Activated T-cell treated with anti-CD3 and anti-CD28 coated beads, Interleukin-2, amount 50 U/mL, for 1 hour (primary cell): ENCODE data around the gene RTKN2.
"Not testable (repeated sequence)": the region's sequence is repeated elsewhere in the genome, so short reads cannot be mapped to it uniquely, and the experiment has no call there.

Experiments used
- DNase-seq: peaks from one replicate; pipeline ENCODE4 v3.0.0-alpha.2; 2020

RTKN2 gene

GRCh38 chr10:62258926-62259325 lies 9.7 kb downstream of the RTKN2 start:
- DNase-seq: no peak

- no peak for DNase-seq
These were observed 14.9 kb downstream of the RTKN2 start for GRCh38 chr10:62253704-62254103.

GRCh38 chr10:62252051-62252450 lies 16.6 kb downstream of the RTKN2 start:
- DNase-seq: no peak

DNA sequence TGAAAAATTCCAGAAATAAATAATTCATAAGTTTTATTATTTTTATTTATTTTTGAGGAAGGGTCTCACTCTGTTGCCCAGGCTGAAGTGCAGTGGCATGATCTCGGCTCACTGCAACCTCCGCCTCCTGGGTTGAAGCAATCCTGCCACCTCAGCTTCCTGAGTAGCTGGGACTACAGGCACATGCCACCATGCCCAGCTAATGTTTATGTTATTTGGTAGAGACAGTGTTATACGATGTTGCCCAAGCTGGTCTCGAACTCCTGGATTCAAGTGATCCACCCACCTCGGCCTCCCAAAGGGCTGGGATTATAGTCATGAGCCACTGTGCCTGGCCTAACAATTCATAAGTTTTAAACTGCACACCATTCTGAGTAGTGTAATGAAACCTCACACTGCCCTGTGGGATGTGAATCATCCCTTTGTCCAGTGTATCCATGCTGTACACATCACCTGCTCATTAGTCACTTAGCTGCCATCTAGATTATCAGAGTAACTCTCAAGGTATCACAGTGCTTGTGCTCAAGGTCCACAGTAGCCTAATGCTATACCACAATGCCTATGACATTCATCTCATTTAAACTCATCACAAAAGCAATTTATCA lies 17.9 kb downstream of the RTKN2 start:
- DNase-seq: no peak

- no peak for DNase-seq
These were observed 18.7 kb downstream of the RTKN2 start for GRCh38 chr10:62249957-62250356.

GRCh38 chr10:62248465-62248864 lies 20.2 kb downstream of the RTKN2 start:
- no peak for DNase-seq

DNA sequence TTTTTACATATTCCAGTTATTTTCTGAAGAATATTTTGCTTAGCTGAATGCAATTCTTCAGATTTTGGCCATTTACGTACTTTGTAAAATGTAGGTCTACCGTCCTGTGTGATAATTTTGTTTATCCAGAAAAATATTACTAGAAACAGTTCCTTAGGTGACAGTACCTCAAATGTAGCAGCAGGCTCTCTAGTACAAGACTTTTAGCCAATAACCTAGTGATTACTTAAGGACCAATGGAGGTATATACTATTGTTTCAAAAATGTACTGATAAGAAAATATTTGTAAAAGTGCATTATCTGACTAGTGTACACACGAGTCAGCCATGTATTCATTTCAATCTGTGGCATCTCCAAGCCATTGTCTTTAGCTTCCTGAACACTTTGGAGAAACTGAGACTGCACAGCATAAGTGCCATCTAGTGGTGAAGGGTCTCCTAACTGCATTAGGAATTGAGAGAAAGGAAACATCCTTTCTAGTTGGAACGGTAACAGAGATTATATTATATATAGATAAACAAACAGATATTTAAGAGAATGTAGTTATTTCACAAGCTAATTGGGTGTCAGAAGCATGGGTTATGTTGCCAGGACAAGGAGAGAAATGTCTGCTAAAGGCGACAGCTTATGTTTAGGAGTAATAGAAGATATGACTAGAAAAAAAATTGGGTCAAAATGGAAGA lies 23.7 kb downstream of the RTKN2 start:
- DNase-seq: no peak

- no peak for DNase-seq
These were observed 24.6 kb downstream of the RTKN2 start for GRCh38 chr10:62244088-62244487.

DNA sequence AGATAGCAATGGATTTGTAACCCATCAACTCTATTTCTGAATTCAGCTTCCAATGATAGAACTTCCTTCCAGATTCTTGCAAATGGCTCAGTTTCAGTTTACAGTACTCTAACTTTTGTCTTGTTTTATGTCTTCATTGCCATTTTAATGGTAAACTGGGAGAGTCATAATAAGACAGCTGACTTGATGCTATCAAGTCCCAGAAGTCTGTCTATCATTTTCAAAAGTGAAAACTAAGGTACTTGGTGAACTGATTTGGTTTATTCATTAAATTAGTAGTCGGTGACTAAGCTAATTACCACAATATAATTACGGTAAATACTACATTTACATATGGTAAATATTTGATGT lies 25.0 kb downstream of the RTKN2 start:
- no peak for DNase-seq

DNA sequence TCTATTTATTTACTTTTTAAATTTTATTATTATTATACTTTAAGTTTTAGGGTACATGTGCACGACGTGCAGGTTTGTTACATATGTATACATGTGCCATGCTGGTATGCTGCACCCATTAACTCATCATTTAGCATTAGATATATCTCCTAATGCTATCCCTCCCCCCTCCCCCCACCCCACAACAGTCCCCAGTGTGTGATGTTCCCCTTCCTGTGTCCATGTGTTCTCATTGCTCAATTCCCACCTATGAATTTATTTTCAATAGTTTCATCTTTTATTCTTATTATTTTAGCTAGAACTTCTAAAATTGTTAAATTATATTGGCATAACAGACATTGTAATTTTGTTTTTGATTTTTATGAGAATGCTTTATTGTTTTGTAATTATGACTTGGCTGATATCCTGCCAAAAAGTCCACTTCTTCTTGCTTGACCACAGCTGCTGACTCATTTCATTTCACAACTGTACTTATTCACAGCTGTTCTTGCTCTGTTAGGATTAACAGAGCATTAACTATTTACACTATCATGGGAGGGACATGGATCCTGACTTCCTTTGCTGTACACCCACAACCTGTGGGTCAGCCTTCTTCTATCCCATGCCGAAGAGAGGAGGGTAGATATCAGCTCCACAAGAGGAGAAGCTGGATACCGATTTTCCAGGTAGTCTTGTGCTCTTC lies 25.5 kb downstream of the RTKN2 start:
- DNase-seq: not testable (repeated sequence)

GRCh38 chr10:62241521-62241920 lies 27.1 kb downstream of the RTKN2 start:
- not testable (repeated sequence) for DNase-seq

- DNase-seq: no peak
These were observed 28.6 kb downstream of the RTKN2 start for GRCh38 chr10:62239994-62240393.

GRCh38 chr10:62238880-62239279 lies 29.8 kb downstream of the RTKN2 start:
- DNase-seq: no peak

DNA sequence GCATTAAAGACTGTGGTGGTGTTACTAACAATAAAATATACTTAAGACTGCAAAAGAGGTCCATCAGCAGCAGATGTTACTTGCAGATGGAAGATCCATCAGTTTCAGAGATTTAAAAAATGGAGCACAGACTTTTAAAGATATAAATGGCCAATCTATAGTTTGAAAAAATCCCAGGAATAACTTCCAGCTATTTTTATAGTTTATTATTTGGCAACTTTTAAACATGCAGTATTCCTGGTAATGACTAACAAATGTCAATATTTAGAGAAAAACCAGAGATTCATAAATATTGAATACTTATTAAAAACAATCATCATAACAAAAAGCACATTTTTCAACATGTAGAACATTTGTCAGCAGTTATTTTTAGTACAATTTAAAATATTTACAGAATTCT lies 30.7 kb downstream of the RTKN2 start:
- no peak for DNase-seq

DNA sequence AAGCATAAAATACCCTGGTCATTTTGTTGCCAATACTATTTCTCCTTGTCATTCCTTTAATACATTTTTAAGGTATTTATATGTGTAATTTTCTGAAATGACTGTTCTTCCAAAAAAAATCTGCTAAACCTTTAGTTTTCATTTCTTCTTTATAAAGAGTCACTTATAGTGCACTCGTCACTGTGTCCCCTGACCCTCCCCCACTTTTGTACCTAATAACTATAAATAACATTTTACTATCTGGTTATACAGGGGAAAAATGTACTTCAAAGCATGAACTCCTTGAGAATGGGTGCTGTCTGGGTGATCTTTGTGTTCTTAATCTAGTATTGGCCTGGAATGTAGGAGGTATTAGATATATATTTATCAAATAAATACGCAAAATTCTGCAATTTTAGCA lies 31.1 kb downstream of the RTKN2 start:
- no peak for DNase-seq

GRCh38 chr10:62234077-62234605 lies 34.5 kb downstream of the RTKN2 start:
- no peak for DNase-seq

GRCh38 chr10:62233356-62234076 lies 35.1 kb downstream of the RTKN2 start:
- DNase-seq: no peak

DNA sequence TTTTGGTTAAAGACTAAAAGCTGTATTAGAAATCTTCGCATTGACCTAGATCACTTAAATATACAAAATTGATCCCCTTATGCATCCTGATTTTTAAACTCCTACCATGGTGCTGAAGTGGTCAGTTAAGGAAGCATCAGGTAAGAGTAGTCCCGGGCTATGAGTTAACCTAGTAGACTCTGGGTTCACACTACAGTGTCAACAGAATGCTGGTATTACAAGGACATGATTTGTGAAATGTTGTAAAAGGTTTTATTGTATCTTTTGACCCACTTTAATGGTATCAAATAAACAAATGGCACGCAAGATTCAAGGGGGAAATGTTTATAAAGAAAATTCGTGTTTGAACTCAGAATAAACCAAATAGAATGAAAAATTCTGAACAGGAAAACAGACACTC lies 36.8 kb downstream of the RTKN2 start:
- no peak for DNase-seq

DNA sequence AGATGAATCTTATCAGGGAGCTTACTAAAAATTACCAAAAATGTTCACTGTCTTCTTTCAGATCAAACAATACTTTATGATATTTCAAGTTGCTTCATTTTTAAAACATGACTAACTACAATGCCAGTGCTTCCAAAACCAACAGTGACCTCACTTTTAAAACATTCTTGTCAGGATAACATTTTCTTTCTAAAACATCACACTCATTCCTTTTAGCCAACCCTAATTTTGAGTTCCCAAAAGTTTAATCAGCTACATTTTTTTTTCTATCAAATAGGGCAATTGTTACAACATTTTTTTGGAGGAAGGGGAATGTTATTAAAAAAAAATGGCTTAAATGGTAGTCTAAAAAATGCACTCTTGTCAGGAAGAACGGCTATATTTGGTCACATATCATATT lies 37.3 kb downstream of the RTKN2 start:
- DNase-seq: no peak

DNA sequence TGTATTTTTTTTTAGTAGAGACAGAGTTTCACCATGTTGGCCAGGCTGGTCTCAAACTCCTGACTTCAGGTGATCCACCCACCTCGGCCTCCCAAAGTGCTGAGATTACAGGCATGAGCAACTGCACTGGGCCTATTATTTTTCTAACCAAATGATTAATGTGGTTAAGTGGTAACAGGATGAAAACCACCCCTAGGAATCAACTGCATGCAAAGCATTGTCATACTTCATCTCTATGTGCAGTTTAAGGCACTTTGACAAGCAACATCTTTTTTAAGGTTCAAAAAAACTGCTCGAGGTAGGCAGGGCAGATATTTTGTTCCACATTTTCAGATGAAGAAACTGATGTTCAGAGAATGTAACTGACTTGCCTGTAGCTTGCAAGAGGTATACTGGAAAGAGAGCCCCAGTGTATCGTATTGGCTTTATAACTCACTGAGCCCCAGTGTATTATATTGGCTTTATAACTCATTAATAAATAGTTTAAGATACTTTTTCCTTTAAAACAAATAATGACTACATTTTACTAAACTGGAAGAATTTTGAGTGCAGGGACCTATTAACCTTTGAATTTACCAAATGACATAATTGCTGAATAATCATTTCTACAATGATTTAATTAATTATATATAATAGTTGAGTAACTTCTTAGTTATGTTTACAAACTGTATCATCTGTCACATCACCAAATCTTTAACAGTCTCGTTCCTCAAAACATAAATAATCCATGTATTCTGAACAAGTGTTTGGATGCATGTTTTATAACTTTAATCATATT lies 38.1 kb downstream of the RTKN2 start:
- no peak for DNase-seq

DNA sequence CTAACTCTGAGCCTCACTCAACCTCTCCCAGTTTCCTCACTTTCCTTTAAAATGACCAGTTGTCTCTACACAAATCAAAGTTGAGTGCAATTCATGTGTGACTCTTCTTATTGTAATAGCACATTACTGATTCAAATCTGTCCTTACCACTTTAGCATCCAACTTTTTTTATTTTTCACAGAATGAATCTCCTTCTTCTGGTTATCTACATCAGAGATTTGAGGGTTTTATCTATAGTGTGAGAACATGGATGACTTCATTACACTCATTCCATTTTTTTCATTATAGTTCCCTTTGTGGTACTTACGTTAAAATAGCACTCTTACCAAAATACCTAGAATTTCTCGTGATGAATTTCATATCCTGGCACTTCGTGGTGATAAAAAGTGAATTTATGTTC lies 43.3 kb downstream of the RTKN2 start:
- no peak for DNase-seq

DNA sequence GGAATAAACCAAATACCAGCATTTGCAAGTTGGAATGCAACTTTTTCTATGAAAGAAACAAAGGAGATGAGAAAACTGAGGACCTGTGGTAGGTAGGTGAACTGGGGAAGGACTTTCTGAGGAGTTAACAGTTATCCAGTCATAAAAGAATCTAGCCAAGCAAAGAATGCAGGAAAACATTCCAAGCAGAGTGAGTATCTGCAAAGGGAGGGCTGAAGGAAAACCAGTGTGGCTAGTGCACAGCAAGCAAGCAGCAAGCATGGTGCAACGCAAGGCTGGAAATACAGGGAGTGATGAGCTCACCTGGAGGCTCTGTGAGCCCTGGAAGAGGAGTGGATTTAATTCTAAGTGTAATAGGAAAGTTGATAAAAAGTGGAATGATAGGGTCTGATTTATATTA lies 44.0 kb downstream of the RTKN2 start:
- DNase-seq: no peak

DNA sequence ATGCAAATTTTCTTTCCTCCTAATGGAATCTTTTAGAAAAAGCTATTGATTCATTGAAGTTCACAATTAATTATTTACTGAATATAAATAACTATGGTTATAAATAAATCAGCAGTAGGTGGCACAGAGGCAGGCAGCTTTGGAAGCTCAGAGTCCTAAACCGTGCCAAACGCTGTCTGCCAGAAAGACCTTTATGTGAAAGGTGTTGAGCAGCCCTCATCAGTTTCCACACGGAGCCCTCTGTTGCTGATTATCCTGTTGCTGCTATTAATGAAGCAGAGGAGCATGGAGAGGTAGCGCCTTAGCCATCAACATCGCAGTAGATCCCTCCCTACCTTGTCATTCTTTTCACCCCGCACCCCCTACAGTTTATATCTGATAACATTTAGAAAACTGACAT lies 51.0 kb downstream of the RTKN2 start:
- no peak for DNase-seq
